GM03348 (cell line): Measurements from ENCODE around the gene FOXN3.
A peak's percentile ranks its signal among the peaks of the same experiment; 100 is the strongest.

Experiments
- DNase-seq: peaks from one replicate; pipeline ENCODE4 v3.0.0; 2012; ENCODE audit warnings: low spot score

The FOXN3 gene

GRCh38 chr14:89359477-89360222, 57.4 kb downstream of the FOXN3 start:
- DNase-seq = no peak

GRCh38 chr14:89357655-89358297, 59.3 kb downstream of the FOXN3 start:
- DNase-seq = no peak

- DNase-seq = no peak
Observed at GRCh38 chr14:89356927-89357326, 60.1 kb downstream of the FOXN3 start.

- DNase-seq = no peak
Observed at GRCh38 chr14:89356496-89356895, 60.5 kb downstream of the FOXN3 start.

GRCh38 chr14:89353766-89354113, 63.3 kb downstream of the FOXN3 start:
- DNase-seq = no peak

- DNase-seq = no peak
Observed at GRCh38 chr14:89352976-89353765, 63.9 kb downstream of the FOXN3 start.

- DNase-seq = peak; percentile 49
Observed at GRCh38 chr14:89351516-89352404, 65.3 kb downstream of the FOXN3 start.

GRCh38 chr14:89351221-89351515, 65.9 kb downstream of the FOXN3 start:
- DNase-seq = no peak

- DNase-seq = no peak
Observed at GRCh38 chr14:89350152-89350551, 66.9 kb downstream of the FOXN3 start.

- no peak for DNase-seq
Observed at GRCh38 chr14:89349171-89350008, 67.6 kb downstream of the FOXN3 start.

GRCh38 chr14:89348722-89349121, 68.3 kb downstream of the FOXN3 start:
- DNase-seq = no peak

GRCh38 chr14:89347885-89348284, 69.1 kb downstream of the FOXN3 start:
- DNase-seq = no peak

- no peak for DNase-seq
Observed at GRCh38 chr14:89344920-89345254, 72.1 kb downstream of the FOXN3 start.

- no peak for DNase-seq
Observed at GRCh38 chr14:89343356-89343755, 73.7 kb downstream of the FOXN3 start.

- no peak for DNase-seq
Observed at GRCh38 chr14:89342049-89342448, 75.0 kb downstream of the FOXN3 start.

GRCh38 chr14:89340200-89341181, 76.5 kb downstream of the FOXN3 start:
- DNase-seq = peak; percentile 36

- no peak for DNase-seq
Observed at GRCh38 chr14:89339579-89339978, 77.5 kb downstream of the FOXN3 start.

- no peak for DNase-seq
Observed at GRCh38 chr14:89339158-89339557, 77.9 kb downstream of the FOXN3 start.

- DNase-seq = no peak
Observed at GRCh38 chr14:89336338-89336737, 80.7 kb downstream of the FOXN3 start.

- no peak for DNase-seq
Observed at GRCh38 chr14:89332031-89332430, 85.0 kb downstream of the FOXN3 start.
